Chondrocyte (in vitro differentiated cells): ENCODE measurements around the gene BIK. TPM values are rescaled to one million over a fixed set of nuclear protein-coding genes. Genes with fewer than 3 reads are reported as not detected.

Source experiments
- DNase-seq: peaks from one replicate; pipeline ENCODE4 v3.0.0; 2021; ENCODE audit warnings: mixed read lengths, low spot score
- H3K27ac Mint-ChIP-seq: one replicate; pipeline ENCODE4 v1.8.0; 2021; ENCODE audit warnings: mild to moderate bottlenecking, moderate library complexity, mixed read lengths; ENCODE audit not compliant: unreplicated experiment
- H3K27me3 Mint-ChIP-seq: 2 replicates; pipeline ENCODE4 v1.8.0; 2021; ENCODE audit warnings: low read depth, mixed read lengths
- H3K36me3 Mint-ChIP-seq: 2 replicates; pipeline ENCODE4 v1.8.0; 2021; ENCODE audit warnings: low read depth, mixed read lengths
- H3K4me1 Mint-ChIP-seq: 2 replicates; pipeline ENCODE4 v1.8.0; 2021; ENCODE audit warnings: low read depth, mild to moderate bottlenecking, mixed read lengths
- H3K4me3 Mint-ChIP-seq: one replicate; pipeline ENCODE4 v1.8.0; 2021; ENCODE audit warnings: mild to moderate bottlenecking, moderate library complexity, mixed read lengths; ENCODE audit not compliant: unreplicated experiment
- H3K9me3 Mint-ChIP-seq: 2 replicates; pipeline ENCODE4 v1.8.0; 2021; ENCODE audit warnings: low read depth, mixed read lengths
- CTCF ChIP-seq: fragments of 200-600 bp; sonication (generic); IDR thresholded peaks from 2 replicates; pipeline ENCODE4 v1.5.0; 2021; ENCODE audit warnings: antibody characterized with exemption, mild to moderate bottlenecking, moderate library complexity
- total RNA-seq: library from RNA; stranded (reverse); gene quantifications from 3 replicates; pipeline ENCODE4 v1.2.1, GENCODE V29; 2021

BIK gene
- total RNA-seq, 1 donor from 2014 or later = not detected

- Mint-ChIP-seq H3K9me3 (no peaks in the 10 kb centered on the region), H3K4me3 (no peak overlapping the region), H3K27me3 (no peaks in the 10 kb centered on the region), H3K27ac (no peak overlapping the region), H3K36me3 (no peaks in the 10 kb centered on the region), H3K4me1 (peaks cover 17% of the 10 kb centered on the region)
- no peak for TF ChIP-seq CTCF
- DNase-seq = no peak
Measured at GRCh38 chr22:43148581-43148980, 38.0 kb downstream of the BIK start.

- no peak overlapping the region for H3K27ac Mint-ChIP-seq
- H3K27me3 Mint-ChIP-seq = no peaks in the 10 kb centered on the region
- peaks cover 24% of the 10 kb centered on the region for H3K4me1 Mint-ChIP-seq
Measured at GRCh38 chr22:43150731-43151206, 40.2 kb downstream of the BIK start.

GRCh38 chr22:43151251-43152002 lies 40.9 kb downstream of the BIK start, which contains the start of gene TSPO:
TSPO (plus strand) TSS chr22:43151559; CDS start chr22:43159239, 7,680 bp downstream.
- no peaks in the 10 kb centered on the region for H3K36me3 Mint-ChIP-seq
- no peak for DNase-seq
- no peaks in the 10 kb centered on the region for H3K9me3 Mint-ChIP-seq
- no peaks in the 10 kb centered on the region for H3K27me3 Mint-ChIP-seq
- no peak for TF ChIP-seq CTCF
- H3K4me3 Mint-ChIP-seq = peak within 1 kb of the TSS; percentile 85
- H3K4me1 Mint-ChIP-seq = peaks cover 28% of the 10 kb centered on the region
- H3K27ac Mint-ChIP-seq = peak within 1 kb of the TSS; percentile 94

More at GRCh38 chr22:43150731-43151206, 40.2 kb downstream of the BIK start:
- peak overlapping the region; percentile 85 for H3K4me3 Mint-ChIP-seq
- no peaks in the 10 kb centered on the region for H3K9me3 Mint-ChIP-seq
- no peak for DNase-seq
- no peak for TF ChIP-seq CTCF
- H3K36me3 Mint-ChIP-seq = no peaks in the 10 kb centered on the region

- Mint-ChIP-seq H3K36me3 (no peaks in the 10 kb centered on the region), H3K4me3 (peak overlapping the region; percentile 85), H3K27ac (peak overlapping the region; percentile 94), H3K4me1 (peaks cover 33% of the 10 kb centered on the region), H3K9me3 (no peaks in the 10 kb centered on the region), H3K27me3 (no peaks in the 10 kb centered on the region)
- no peak for DNase-seq
- no peak for TF ChIP-seq CTCF
Measured at GRCh38 chr22:43152003-43152356, 41.4 kb downstream of the BIK start.

- no peak for DNase-seq
- peak overlapping the region; percentile 94 for H3K27ac Mint-ChIP-seq
- no peaks in the 10 kb centered on the region for H3K27me3 Mint-ChIP-seq
- H3K36me3 Mint-ChIP-seq = no peaks in the 10 kb centered on the region
- H3K4me3 Mint-ChIP-seq = peak overlapping the region; percentile 85
- peaks cover 33% of the 10 kb centered on the region for H3K4me1 Mint-ChIP-seq
- no peaks in the 10 kb centered on the region for H3K9me3 Mint-ChIP-seq
- TF ChIP-seq CTCF = peak; percentile 19
Measured at GRCh38 chr22:43152357-43153071, 42.0 kb downstream of the BIK start.
